K562 treated with DMSO at 1 percent for 48 hours (cell line): ENCODE data around the gene BBOF1. TPM values are rescaled to one million over a fixed set of nuclear protein-coding genes. Genes with fewer than 3 reads are reported as not detected.

Experiments used
- total RNA-seq: library from RNA; unstranded; fragments of 300-600 nt; gene quantifications from 2 replicates; pipeline ENCODE4 v1.2.3, GENCODE V29; 2022; ENCODE audit warnings: low replicate concordance; ENCODE audit errors: extremely low read depth

BBOF1 gene
- total RNA-seq: not detected in 2 replicates

GRCh38 chr14:74018586-74019407 lies at the start of gene BBOF1, which contains the start of gene ENTPD5:
Gene BBOF1, plus strand, starts transcription at chr14:74019349. Its CDS starts 130 bp downstream, at chr14:74019479.
Gene ENTPD5, minus strand, starts transcription at chr14:74019288. Its CDS starts 31,186 bp downstream, at chr14:73988102.

GRCh38 chr14:74084277-74085046 lies 65.3 kb downstream of the BBOF1 start, which contains the start of the genes ALDH6A1 and LIN52:
Gene ALDH6A1, minus strand, starts transcription at chr14:74084453. Its CDS starts 59 bp downstream, at chr14:74084394.
Gene LIN52, plus strand, starts transcription at chr14:74084956. Its CDS starts 19 bp downstream, at chr14:74084975.

Other genes with a start within 250 kb of the BBOF1 start
- gene PTGR2, start 167.5 kb upstream of the BBOF1 start, total RNA-seq: not detected in 2 replicates
- gene ZNF410, start 132.5 kb upstream of the BBOF1 start, total RNA-seq: not detected in 2 replicates
- gene FAM161B, start 69.3 kb upstream of the BBOF1 start, total RNA-seq: not detected in 2 replicates
- gene COQ6, start 69.0 kb upstream of the BBOF1 start, total RNA-seq: not detected in 2 replicates
- gene ENTPD5, start 61 bp upstream of the BBOF1 start, total RNA-seq: not detected in 2 replicates
- not detected in 2 replicates for gene ALDH6A1, start 65.1 kb downstream of the BBOF1 start, total RNA-seq
- gene LIN52, start 65.6 kb downstream of the BBOF1 start, total RNA-seq: not detected in 2 replicates
- not detected in 2 replicates for gene VSX2, start 220.1 kb downstream of the BBOF1 start, total RNA-seq